TTC549 (cell line): Measurements from ENCODE around the gene CAPN12.

Source experiments
- FAIRE-seq: peaks from 2 replicates; lab custom pipeline; 2012; peaks lifted over from hg19 to GRCh38; lab: Jason Lieb, UNC

The CAPN12 gene

GRCh38 chr19:38695317-38695683 is 49.0 kb downstream of the CAPN12 start:
- FAIRE-seq: no peak

- no peak for FAIRE-seq
Measured at GRCh38 chr19:38693380-38694223, 50.7 kb downstream of the CAPN12 start.

GRCh38 chr19:38692458-38693379 is 51.6 kb downstream of the CAPN12 start:
- FAIRE-seq: no peak

GRCh38 chr19:38691938-38692457 is 52.3 kb downstream of the CAPN12 start:
- FAIRE-seq: no peak

- FAIRE-seq: no peak
Measured at GRCh38 chr19:38690832-38691231, 53.4 kb downstream of the CAPN12 start.

GRCh38 chr19:38690146-38690545 is 54.1 kb downstream of the CAPN12 start:
- FAIRE-seq: no peak

- no peak for FAIRE-seq
Measured at GRCh38 chr19:38687837-38688378, 56.4 kb downstream of the CAPN12 start.

GRCh38 chr19:38686530-38686888 is 57.8 kb downstream of the CAPN12 start:
- no peak for FAIRE-seq

- no peak for FAIRE-seq
Measured at GRCh38 chr19:38685666-38686529, 58.4 kb downstream of the CAPN12 start.

GRCh38 chr19:38684862-38685665 is 59.2 kb downstream of the CAPN12 start:
- FAIRE-seq: no peak

- no peak for FAIRE-seq
Measured at GRCh38 chr19:38684078-38684861, 60.0 kb downstream of the CAPN12 start.

- FAIRE-seq: no peak
Measured at GRCh38 chr19:38683393-38684077, 60.7 kb downstream of the CAPN12 start.

GRCh38 chr19:38682872-38683392 is 61.3 kb downstream of the CAPN12 start:
- no peak for FAIRE-seq

- FAIRE-seq: no peak
Measured at GRCh38 chr19:38682195-38682867, 61.9 kb downstream of the CAPN12 start.
